GM19395 (cell line): Measurements from ENCODE around the gene EYA3.
"Not testable (repeated sequence)": the region's sequence is repeated elsewhere in the genome, so short reads cannot be mapped to it uniquely, and the experiment has no call there.

Source experiments
- ATAC-seq: cut with Tn5 transposase; IDR thresholded peaks from one replicate; pipeline ENCODE4 v1.9.1; 2021; ENCODE audit warnings: mild to moderate bottlenecking, moderate library complexity; ENCODE audit not compliant: unreplicated experiment

Gene EYA3

DNA sequence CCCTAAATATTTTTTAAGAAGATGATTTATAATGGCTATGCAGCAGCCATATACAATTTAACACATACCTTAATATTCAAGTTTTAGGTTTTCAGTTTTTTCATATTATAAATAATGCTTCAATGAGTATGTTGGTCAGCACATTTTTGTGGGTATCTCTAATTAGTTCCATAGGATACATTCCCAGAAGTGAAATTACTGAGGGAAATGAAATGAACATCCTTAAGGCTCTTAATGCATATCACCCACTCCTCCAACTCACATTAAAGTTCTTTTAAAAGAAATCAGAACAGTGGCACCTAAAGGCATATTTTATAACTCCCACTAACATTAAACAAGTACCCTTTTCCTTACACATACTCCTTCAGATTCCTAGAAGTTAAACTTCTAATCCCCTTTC lies 56.1 kb downstream of the EYA3 start:
- no peak for ATAC-seq

DNA sequence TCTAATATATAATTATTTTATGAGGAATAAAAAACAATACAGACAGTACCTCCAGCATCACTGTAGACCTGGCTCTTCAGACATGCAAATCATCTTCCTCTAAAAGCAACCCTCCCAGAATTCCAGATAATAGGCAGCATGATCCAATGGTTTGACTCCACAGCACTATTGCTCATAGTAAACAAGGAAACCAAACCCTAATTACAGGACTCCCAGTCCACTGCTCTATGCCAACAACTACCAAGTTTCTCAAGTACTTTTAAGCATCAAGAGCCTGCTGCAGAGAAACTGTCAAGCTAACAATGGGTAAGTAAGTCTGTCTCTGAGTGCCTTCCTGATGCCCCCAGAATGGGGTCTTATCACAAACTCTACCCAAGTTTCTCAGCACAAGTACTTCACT lies 57.2 kb downstream of the EYA3 start:
- no peak for ATAC-seq

DNA sequence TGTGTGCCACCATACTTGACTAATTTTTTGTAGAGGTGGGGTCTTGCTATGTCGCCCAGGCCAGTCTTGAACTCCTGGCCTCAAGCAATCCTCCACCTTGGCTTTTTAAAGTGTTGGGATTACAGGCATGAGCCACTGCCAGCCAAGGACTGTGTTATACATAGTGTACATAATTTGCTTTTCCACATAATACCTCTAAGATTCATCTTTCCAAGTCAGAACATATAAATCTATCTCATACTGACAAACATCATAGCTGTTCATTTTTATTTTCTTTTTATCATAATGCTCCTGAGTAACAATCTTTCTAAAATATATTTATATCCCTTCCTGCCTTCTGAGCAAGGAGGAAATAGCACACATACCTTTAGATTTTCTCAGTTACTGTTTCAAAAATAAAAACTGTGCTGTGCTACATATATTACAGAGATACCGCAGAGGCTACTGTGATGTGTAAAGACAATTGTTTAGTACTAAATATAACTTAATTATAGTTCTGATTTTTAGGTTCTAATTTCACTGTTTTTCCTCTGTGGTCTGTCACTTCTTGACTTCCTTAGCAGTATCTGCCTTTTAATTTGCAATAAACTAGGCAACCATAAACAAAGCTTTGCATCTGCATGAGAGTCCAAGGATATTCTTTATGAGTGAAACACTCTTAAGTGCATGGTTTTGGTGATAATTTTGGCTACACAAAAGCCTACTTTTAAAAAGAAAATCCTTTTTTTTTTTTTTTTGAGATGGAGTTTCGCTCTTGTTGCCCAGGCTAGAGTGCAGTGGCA lies 59.3 kb downstream of the EYA3 start:
- ATAC-seq, result no peak

DNA sequence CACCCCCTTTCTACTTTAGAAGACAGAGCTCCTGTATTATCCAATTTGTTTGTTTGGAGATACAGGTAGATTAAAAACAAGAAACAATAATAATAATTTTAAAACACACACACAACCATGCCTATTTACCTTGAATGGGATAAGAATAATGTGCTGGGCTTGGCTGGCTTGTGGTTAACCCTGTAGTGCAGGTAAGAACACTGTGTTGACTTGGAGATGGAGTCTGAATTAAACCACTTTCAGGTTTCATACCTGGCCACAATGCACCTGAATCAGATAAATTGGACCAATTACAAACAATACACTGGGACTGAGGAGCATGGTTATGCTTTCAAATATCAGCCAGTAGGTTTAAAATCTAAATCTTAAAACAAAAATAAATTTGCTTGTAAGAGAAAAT lies 60.8 kb downstream of the EYA3 start:
- ATAC-seq, result no peak

DNA sequence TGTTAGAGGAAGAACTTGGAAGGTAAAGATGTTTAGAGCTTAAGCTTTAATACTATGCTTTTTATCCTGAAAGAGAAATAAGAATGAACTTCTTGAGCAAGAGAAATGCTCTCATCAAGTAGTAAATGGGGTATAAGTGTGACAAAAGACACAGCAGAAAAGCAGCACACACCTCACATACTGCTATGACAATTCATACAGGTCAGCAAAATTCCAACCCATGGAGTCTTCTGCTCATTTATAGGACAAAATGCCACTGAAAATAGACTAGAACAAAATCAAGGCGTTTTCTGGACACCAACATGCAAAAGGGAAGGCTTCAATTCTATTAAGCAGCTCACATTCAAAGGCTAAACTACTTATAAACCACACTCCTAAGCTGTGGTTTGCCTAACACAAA lies 61.2 kb downstream of the EYA3 start:
- ATAC-seq, result no peak

DNA sequence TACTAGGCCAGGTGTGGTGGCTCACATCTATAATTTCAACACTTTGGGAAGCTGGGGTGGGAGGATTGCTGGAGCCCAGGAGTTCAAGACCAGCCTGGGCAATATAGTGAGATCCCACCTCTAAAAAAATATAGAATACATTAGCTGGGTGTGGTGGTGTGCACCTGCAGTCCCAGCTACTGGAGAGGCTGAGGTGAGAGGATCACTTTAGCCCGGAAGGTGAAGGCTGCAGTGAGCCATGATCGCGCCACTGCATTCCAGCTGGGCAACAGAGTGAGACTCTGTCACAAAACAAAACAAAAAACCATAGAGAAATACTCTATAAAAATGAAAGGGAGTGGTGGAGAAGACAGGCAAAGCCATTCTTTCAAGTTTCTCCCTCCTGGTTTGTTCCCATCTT lies 62.1 kb downstream of the EYA3 start:
- ATAC-seq, result no peak

DNA sequence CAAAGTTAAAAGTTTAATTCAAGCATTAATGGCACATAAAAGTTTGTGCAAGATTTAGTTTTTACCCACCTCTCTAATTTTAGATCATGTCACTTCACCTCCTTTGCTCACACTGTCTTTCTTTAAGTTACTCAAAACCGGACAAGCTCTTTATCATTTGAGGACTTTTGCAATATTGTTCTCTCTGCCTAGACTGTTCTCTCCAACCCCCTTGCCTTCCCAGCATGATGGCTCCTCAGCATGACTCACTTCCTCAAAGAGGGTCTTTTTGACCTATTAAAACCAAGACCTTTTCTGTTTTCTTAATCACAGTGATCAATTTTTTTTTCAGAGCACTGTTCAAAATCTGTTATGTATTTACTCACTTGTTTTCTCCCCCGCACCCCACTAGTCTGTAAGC lies 67.3 kb downstream of the EYA3 start:
- no peak for ATAC-seq

DNA sequence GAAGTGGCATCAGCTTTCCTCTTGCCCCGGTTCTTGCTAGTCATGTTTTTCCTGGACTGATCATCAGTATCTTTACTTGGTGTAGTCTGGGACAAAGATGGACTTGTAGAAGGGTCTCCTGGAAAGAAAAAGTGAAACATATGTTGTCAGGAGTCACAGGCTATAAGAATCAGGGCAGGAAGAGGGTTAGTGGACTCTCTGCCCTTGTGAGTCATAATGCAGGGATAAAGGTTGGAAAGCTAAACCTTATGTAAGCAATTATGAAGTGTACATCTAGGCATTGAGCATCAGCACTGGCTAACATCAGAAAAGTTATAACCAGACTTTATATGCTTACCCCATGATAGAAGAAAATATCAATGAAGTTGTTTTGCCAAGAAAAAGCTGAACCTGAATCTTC lies 77.4 kb downstream of the EYA3 start:
- ATAC-seq, result no peak

DNA sequence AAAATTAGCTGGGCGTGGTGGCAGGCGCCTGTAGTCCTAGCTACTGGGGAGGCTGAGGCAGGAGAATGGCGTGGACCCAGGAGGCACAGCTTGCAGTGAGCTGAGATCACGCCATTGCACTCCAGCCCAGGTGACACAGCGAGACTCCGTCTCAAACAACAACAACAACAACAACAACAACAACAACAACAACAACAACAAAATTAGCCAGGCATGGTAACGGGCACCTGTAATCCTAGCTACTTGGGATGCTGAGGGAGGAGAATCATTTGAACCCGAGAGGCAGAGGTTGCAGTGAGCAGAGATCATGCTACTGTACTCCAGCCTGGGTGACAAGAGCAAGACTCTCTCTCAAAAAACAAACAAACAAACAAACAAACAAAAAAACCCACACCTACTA lies 85.3 kb downstream of the EYA3 start:
- ATAC-seq, result not testable (repeated sequence)

DNA sequence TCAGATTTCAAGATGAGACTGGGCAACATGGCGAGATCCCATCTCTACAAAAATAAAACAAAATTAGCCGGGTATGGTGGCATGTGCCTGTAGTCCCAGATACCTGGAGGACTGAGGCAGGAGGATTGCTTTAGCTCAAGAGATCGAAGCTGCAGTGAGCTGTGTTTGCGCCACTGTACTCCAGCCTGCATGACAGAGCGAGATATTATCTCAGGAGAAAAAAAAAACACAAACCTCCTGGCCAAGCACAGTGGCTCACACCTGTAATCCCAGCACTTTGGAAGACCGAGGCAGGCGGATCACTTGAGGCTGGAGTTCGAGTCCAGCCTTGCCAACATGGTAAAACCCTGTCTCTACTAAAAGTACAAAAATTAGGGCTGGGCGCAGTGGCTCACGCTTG lies 85.8 kb downstream of the EYA3 start:
- ATAC-seq, result no peak

DNA sequence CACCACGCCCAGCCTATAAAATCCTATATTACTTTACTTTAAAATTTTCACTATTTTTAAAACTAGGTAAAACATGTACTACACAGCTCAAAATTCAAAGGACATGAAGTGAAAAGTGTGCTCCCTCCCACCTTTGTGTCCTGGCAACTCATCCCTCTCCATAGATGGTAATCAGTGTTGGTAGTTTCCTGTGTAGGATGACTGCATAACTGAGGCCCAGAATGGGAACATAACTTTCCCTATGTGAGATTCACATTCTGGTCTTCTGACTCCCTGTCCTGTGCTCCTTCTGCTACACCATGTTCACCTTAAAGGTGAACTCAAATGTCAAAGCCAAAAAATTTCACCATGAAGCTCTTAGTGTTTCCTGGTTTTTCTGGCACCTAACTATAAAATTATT lies 89.4 kb downstream of the EYA3 start:
- no peak for ATAC-seq

DNA sequence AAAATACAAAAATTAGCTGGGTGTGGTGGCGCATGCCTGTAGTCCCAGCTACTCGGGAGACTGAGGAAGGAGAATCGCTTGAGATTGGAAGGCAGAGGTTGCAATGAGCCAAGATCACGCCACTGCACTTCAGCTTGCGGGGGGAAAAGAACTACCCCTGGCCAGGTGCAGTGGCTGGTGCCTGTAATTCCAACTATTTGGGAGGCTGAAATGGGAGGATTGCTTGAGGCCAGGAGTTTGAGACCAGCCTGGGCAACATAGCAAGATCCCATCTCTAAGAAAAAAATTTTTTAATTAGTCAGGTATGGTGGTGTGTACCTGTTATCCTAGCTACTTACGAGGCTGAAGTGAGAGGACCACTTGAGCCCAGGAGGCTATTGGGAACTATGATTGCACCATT lies 93.9 kb downstream of the EYA3 start:
- ATAC-seq, result not testable (repeated sequence)

DNA sequence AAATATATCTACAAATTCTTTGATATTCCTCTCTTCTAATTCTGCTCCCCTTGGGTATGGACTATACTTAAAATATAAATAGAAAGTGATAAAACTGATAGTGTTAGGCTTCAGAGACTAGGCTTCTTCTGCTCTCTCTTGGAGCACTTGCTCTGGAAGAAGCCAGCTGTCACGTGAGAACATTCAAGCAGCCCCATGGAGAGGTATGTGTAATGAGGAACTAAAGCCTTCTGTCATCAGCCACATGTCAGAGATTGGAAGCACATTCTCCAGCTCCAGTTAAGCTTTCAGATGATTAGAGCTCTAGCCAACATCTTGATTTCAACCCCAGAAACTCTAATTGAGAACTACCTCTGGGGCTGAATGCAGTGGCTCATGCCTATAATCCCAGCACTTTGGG lies 94.3 kb downstream of the EYA3 start:
- ATAC-seq, result no peak

DNA sequence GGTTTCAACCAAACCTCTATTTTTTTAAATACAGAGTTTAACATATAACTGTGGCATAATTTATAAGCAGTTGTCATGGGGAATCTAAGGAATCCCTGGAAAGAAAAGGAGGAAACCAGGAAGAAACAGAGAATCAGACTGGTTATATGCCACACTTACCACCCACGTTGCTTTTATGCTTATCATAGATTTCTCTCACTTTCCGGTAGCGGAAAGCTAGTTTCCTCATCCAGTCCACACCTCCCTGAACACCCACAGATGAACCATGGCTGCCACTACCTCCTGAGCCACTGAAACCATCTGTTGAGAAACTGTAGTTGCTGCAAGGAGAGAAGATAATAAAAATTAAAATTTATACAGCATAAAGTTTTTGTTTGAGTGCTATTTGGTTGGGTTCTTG lies 95.2 kb downstream of the EYA3 start:
- ATAC-seq, result no peak

DNA sequence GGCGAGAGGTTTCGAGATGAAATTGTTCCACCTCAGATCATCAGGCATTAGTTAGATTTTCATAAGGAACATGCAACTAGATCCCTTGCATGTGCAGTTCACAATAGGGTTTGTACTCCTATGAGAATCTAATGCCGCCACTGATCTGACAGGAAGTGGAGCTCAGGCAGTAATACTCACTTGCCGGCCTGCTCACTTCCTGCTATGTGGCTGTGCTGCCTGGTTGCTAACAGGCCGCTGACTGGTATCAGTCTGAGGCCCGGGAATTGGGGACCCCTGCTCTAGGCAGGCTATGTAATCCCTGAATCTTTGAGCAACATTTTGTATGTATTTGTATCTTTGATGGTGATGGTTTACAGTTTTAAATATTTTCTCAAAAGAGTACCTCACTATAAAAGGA lies 96.1 kb downstream of the EYA3 start:
- ATAC-seq, result no peak

DNA sequence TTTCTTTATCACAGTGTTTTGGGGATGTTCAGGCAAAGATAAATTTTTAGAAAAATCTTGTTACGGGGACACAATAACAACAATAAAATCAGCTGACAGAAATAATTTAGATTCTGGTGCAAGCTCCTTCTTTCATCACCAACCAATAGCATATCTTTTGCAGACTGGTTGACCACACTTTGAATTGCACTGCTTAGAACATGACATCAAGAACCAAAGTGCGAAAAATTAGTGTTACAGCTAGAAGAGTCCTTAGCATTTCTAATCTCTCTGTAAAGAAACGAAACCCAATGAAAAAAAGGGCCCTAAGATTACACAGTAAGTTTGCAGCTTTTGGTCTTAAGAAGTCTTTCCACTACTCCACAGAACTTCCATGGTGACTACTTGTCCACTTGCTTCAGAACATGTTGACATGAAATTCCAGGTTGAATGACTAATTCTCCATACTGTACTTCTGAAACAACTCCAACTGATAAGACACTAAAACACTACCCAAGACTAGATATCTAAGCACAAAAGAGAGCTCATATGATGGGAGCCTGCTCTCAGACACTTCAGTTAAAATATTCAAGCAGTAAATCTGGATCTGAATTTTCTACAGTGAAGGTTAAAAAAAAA lies 97.4 kb downstream of the EYA3 start:
- no peak for ATAC-seq

DNA sequence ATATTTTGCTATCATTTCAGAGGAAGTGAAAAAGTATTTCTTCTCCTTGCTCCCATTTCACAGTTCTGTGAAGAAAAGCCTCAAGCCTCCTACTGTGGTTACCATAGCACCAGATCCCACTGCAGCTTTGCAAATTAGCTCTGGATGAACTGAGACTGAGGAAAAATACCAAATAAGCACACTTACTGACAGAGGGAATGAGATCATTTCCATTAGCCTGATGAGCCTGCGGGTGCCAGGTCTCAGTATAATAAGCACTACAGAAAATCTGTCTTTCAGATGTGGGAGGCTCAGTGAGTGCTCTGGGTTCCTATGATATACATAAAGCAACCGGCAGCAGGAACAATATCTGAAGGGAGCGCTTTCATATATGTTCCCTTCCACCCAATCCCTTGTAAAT lies 107.3 kb downstream of the EYA3 start:
- ATAC-seq, result no peak

DNA sequence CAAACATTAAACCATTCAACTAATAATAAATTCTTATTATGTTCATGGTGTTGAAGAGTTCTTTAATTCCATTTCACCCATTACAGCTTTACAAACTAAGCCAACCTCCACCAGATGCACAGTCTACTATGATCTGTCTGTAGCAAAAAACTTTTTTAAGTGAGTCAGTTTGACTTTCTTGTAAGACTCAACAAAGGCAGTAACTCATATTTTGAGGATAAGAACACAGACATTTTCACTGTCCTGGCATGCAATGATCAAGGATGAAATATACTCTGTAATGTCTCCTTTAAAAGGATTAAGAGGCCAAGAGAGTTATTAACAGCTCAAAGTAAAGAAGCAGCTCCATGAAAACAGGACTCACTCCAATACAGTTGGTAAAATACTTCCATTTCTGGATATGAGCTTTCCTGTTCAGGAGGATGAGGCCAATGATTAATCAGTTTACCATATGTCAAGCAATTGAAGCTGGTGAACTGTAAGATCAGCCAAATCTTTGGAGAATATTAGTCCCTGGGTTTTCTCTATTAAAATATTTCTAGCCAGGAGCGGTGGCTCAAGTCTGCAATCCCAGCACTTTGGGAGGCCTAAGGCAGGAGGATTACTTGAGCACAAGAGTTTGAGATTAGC lies 108.1 kb downstream of the EYA3 start:
- no peak for ATAC-seq

DNA sequence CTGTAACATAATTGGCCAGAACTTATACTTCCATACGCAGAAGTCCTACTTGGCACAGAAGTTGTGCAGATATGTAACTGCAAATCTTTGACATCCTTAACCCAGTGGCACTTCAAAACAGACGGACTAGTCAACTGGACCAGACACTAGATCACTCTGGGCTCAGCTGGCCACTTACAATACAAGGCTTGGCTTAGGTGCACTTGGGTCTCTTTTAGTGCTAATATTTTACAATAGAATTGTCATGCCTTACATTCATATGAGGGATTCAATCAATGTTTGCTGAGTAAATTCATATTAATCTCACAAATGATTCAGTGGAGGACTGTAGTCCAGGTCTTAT lies 108.6 kb downstream of the EYA3 start:
- ATAC-seq, result no peak

DNA sequence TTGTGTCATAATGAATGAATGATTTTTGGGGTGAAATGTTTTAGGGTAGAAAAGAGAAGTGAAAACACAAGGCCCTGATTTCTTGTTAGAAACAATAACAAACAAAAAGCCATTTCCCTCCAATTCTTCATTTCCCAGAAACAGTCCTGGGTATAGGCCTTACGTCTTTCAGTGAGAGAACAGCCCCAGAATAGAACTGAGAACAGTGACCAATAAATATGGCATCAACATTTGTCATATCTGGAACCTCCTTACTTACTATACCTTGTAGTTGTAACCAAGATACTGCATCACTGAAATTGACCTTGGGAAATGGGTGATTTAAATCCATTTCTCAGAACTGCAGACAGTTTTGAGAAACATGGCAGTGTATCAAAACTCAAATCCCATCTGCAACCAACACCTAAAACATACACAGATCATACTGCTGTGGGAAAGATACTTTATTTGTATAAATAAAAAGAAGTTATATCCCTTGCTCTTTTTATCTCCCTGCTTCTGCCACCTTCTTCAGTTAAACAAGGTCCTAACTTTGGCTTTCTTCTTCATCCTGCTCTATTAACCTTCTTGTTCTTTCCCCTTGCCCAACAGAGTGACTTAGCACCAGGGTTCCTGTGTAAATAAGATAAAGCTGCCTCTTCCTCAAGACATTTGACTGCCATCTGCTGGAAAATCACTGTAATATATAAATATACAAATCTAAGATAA lies 109.1 kb downstream of the EYA3 start:
- no peak for ATAC-seq

DNA sequence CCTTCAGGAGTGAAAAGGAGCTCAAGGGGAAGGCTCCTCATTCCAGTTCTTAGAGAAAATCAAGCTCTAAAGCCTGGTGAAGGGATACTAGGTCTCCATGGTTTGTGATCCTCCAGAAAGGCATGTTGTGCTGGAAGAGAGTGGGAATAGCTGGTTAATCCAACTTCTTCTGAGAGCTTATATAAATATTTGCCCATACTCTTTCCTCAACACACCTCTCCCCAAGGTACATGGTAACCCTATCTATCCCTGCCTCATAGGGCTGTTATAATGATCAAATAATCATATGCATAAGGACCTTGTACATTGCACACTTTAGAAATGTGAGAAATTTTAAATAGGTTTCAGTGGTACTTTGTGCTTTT lies 114.0 kb downstream of the EYA3 start:
- no peak for ATAC-seq
